Esophagus muscularis mucosa (tissue), 4 donors: ENCODE measurements around the gene UCK2. TPM values are rescaled to one million over a fixed set of nuclear protein-coding genes. Genes with fewer than 3 reads are reported as not detected.

Experiments used
- DNase-seq: peaks from one replicate; pipeline ENCODE4 v3.0.0-alpha.2; 2017; ENCODE audit errors: extremely low spot score
- H3K27ac ChIP-seq, 4 donors: fragments of 200-600 bp; sonication (generic); replicated peaks in 1 of 4; 1 replicate in 3 of 4; 2 replicates in 1 of 4; pipeline ENCODE4 v1.5.1; 2016 to 2019; ENCODE audit warnings: mild to moderate bottlenecking in 1 of 4
- H3K27me3 ChIP-seq, 4 donors: fragments of 200-600 bp; sonication (generic); one replicate each; pipeline versions ENCODE4 v1.5.1 to v1.6.0; 2016 to 2019
- H3K36me3 ChIP-seq, 4 donors: fragments of 200-600 bp; sonication (generic); one replicate each; pipeline ENCODE4 v1.5.1; 2016 to 2019
- H3K4me1 ChIP-seq, 4 donors: fragments of 200-600 bp; sonication (generic); one replicate each; pipeline ENCODE4 v1.5.1; 2016 to 2019
- H3K4me3 ChIP-seq, 4 donors: fragments of 200-600 bp; sonication (generic); 1 replicate in 2 of 4; 2 replicates in 2 of 4; pipeline ENCODE4 v1.5.1; 2016 to 2019; ENCODE audit warnings: mild to moderate bottlenecking in 4 of 4, moderate library complexity in 1 of 4
- H3K9me3 ChIP-seq, 4 donors: fragments of 200-600 bp; sonication (generic); 1 replicate in 3 of 4; 2 replicates in 1 of 4; pipeline ENCODE4 v1.5.1; 2016 to 2019
- CTCF ChIP-seq, 3 experiments: fragments of 200-600 bp in 2 of 3; fragments of 450-650 bp in 1 of 3; sonication (generic) in 2 of 3; IDR thresholded peaks; one replicate each; pipeline ENCODE4 v1.5.1; 2017 to 2019; ENCODE audit warnings: antibody characterized with exemption in 3 of 3, mild to moderate bottlenecking in 2 of 3, moderate library complexity in 1 of 3
- EP300 ChIP-seq: sonication (generic); formaldehyde crosslinking; IDR thresholded peaks from one replicate; pipeline ENCODE4 v1.6.1; 2017; ENCODE audit warnings: antibody characterized with exemption
- POLR2A ChIP-seq: fragments of 450-650 bp; IDR thresholded peaks from one replicate; pipeline ENCODE4 v1.6.1; 2017; ENCODE audit warnings: antibody characterized with exemption, moderate library complexity, mild to moderate bottlenecking, low read depth
- POLR2AphosphoS5 ChIP-seq, 2 donors: sonication (generic); formaldehyde crosslinking; IDR thresholded peaks; one replicate each; pipeline ENCODE4 v1.6.1; 2017; ENCODE audit warnings: antibody characterized with exemption in 2 of 2
- WGBS: methylation state at CpG from one replicate; pipeline ENCODE4 v1.1.5; 2018; 5-methylcytosine and 5-hydroxymethylcytosine counted together
- intact Hi-C: fragments of 100-400 bp; cut with DNase I; formaldehyde crosslinking; loops from one replicate; pipeline ENCODE4 v1.15.1; 2023
- total RNA-seq, 4 donors: library from RNA; depleted of rRNA; stranded (reverse); fragments of >200 nt; gene quantifications; one replicate each; pipeline versions ENCODE4 v1.1.0 to v1.2.1, GENCODE V29; 2016

Gene UCK2
- total RNA-seq, 4 donors from 2014 or later, result 13.7 to 33.7 (median 31.0) TPM

GRCh38 chr1:165900576-165901380 is 73.4 kb downstream of the UCK2 start:
- no peak for DNase-seq
- peaks cover 18 to 37% (median 22%) of the 10 kb centered on the region in 4 donors for H3K4me1 ChIP-seq
- H3K9me3 ChIP-seq, result no peaks in the 10 kb centered on the region
- H3K27ac ChIP-seq, result no peak overlapping the region
- TF ChIP-seq POLR2AphosphoS5 (IDR thresholded peaks at IDR 0.05), result no peak
- H3K4me3 ChIP-seq, result no peak overlapping the region
- peaks cover 0 to 28% (median 20%) of the 10 kb centered on the region in 4 donors for H3K36me3 ChIP-seq
- no peaks in the 10 kb centered on the region for H3K27me3 ChIP-seq
- 74% methylated on average over 18 of the region's 22 CpGs for WGBS
- intact Hi-C loops, result no loop called here

- TF ChIP-seq POLR2AphosphoS5 (IDR thresholded peaks at IDR 0.05) (no peak), POLR2A (no peak), EP300 (no peak), CTCF (IDR thresholded peaks at IDR 0.05) (no peak)
- Histone ChIP-seq H3K27ac (no peak overlapping the region), H3K4me3 (no peak overlapping the region), H3K27me3 (no peaks in the 10 kb centered on the region), H3K36me3 (peaks cover 5 to 30% (median 11%) of the 10 kb centered on the region in 4 donors), H3K9me3 (no peaks in the 10 kb centered on the region), H3K4me1 (peaks cover 18 to 24% (median 21%) of the 10 kb centered on the region in 4 donors)
- DNase-seq, result no peak
- WGBS, result 100% methylated on average over 1 of the region's 4 CpGs
- intact Hi-C loops, result no loop called here
These were observed 75.2 kb downstream of the UCK2 start for GRCh38 chr1:165902565-165902964.

GRCh38 chr1:165903672-165904071 is 76.3 kb downstream of the UCK2 start:
- no peak overlapping the region for H3K27ac ChIP-seq

GRCh38 chr1:165904948-165905347 is 77.5 kb downstream of the UCK2 start:
- Histone ChIP-seq H3K36me3 (peaks cover 5 to 53% (median 22%) of the 10 kb centered on the region in 4 donors), H3K4me1 (peaks cover 1 to 4% (median 2%) of the 10 kb centered on the region in 4 donors), H3K9me3 (no peaks in the 10 kb centered on the region), H3K27me3 (no peaks in the 10 kb centered on the region), H3K4me3 (no peak overlapping the region), H3K27ac (no peak overlapping the region)
- TF ChIP-seq EP300, result no peak
- no peak for TF ChIP-seq POLR2A
- TF ChIP-seq CTCF (IDR thresholded peaks at IDR 0.05), result no peak
- TF ChIP-seq POLR2AphosphoS5 (IDR thresholded peaks at IDR 0.05), result no peak
- intact Hi-C loops, result no loop called here
- 95% methylated on average over 4 of the region's 4 CpGs for WGBS
- DNase-seq, result no peak

More at GRCh38 chr1:165903672-165904071, 76.3 kb downstream of the UCK2 start:
- no peak overlapping the region for H3K4me3 ChIP-seq
- H3K9me3 ChIP-seq, result no peaks in the 10 kb centered on the region
- WGBS, result 80% methylated on average over 1 of the region's 1 CpG
- H3K36me3 ChIP-seq, result peaks cover 5 to 41% (median 21%) of the 10 kb centered on the region in 4 donors
- TF ChIP-seq EP300, result no peak
- no peak for TF ChIP-seq POLR2AphosphoS5 (IDR thresholded peaks at IDR 0.05)
- no peak for TF ChIP-seq CTCF (IDR thresholded peaks at IDR 0.05)
- TF ChIP-seq POLR2A, result no peak
- H3K27me3 ChIP-seq, result no peaks in the 10 kb centered on the region
- no peak for DNase-seq
- intact Hi-C loops, result no loop called here
- H3K4me1 ChIP-seq, result peaks cover 14 to 16% (median 14%) of the 10 kb centered on the region in 4 donors

DNA sequence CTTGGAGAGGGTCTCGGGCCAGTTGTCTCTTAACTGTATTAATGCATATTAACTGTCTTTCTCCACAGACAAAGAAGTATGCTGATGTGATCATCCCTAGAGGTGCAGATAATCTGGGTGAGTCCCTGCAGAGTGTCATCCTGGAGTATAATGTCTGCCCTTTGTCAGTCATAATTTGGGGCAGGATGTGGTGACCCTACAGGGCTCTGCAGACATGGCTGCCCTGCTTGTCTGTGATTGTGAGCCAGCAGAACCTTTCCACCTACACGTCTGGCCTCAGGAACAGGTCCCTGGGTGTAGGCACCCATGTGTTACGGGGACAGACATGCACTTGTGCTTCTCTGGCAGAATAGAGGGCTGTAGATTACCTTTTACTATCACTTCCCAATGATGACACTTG is 78.4 kb downstream of the UCK2 start:
- intact Hi-C loops, result no loop called here
- H3K4me1 ChIP-seq, result peaks cover 0 to 7% (median 2%) of the 10 kb centered on the region in 4 donors

More for the DNA sequence above, 78.4 kb downstream of the UCK2 start:
- no peak for DNase-seq
- H3K27ac ChIP-seq, result no peak overlapping the region
- 92% methylated on average over 3 of the region's 3 CpGs for WGBS
- peaks cover 5 to 59% (median 24%) of the 10 kb centered on the region in 4 donors for H3K36me3 ChIP-seq
- H3K9me3 ChIP-seq, result no peaks in the 10 kb centered on the region
- no peaks in the 10 kb centered on the region for H3K27me3 ChIP-seq
- TF ChIP-seq POLR2AphosphoS5 (IDR thresholded peaks at IDR 0.05) (no peak), CTCF (IDR thresholded peaks at IDR 0.05) (no peak), POLR2A (no peak), EP300 (no peak)
- H3K4me3 ChIP-seq, result no peak overlapping the region
